ENCODE results near the gene BLOC1S5.

BLOC1S5 gene

GRCh38 chr6:8080362-8081151 lies 16.4 kb upstream of the BLOC1S5 start:
- TF ChIP-seq, protein P1, sequence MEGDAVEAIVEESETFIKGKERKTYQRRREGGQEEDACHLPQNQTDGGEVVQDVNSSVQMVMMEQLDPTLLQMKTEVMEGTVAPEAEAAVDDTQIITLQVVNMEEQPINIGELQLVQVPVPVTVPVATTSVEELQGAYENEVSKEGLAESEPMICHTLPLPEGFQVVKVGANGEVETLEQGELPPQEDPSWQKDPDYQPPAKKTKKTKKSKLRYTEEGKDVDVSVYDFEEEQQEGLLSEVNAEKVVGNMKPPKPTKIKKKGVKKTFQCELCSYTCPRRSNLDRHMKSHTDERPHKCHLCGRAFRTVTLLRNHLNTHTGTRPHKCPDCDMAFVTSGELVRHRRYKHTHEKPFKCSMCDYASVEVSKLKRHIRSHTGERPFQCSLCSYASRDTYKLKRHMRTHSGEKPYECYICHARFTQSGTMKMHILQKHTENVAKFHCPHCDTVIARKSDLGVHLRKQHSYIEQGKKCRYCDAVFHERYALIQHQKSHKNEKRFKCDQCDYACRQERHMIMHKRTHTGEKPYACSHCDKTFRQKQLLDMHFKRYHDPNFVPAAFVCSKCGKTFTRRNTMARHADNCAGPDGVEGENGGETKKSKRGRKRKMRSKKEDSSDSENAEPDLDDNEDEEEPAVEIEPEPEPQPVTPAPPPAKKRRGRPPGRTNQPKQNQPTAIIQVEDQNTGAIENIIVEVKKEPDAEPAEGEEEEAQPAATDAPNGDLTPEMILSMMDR (IDR thresholded peaks at IDR 0.05; ENCODE audit: control insufficient read depth, extremely low read depth, insufficient read depth): no peak
- no peak for DNase-seq (ENCODE audit: low read depth)
- no peak overlapping the region for H3K4me3 ChIP-seq (ENCODE audit: low read depth, low read length)

DNA sequence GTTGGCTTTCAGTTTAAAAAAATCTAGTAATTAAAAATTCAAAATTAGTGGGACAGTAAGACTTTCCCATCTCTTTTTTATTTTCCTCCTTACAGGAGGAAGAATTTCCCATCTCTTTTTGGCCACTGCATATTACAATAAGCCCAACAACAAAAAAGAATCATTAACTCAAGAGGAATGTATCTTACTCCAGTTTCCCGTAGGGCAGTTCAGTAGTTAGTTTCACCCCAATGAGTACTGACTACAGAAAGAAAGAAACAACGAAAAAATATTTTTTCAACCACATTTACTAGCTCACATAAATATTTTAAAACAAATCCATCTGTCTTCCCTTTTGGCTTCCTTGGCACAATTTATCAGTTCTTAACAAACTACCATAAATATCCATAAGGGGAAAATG lies 14.9 kb upstream of the BLOC1S5 start:
- TF ChIP-seq, protein P1 (IDR thresholded peaks at IDR 0.05; ENCODE audit: control insufficient read depth, extremely low read depth, insufficient read depth): no peak
- no peak overlapping the region for H3K4me3 ChIP-seq (ENCODE audit: low read depth, low read length)
- DNase-seq (ENCODE audit: low read depth): no peak

DNA sequence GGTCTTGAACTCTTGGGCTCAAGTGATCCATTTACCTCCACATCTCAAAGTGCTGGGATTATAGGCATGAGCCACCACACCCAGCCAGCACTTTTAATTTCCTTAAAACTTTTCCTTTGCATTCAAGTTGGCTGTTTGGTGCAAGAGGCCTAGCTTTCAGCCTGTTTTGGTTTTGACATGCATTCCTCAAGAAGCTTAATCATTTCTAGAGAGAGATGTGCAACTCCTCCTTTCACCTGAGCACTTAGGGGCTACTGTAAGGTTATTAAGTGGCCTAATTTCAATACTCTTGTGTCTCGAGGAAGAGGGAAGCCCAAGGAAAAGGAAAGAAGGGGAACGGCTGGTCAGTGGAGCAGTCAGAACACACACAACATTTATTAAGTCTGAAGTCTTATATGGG lies 13.8 kb upstream of the BLOC1S5 start:
- no peak for DNase-seq (ENCODE audit: low read depth)
- TF ChIP-seq, protein P1 (IDR thresholded peaks at IDR 0.05; ENCODE audit: control insufficient read depth, extremely low read depth, insufficient read depth): no peak
- H3K4me3 ChIP-seq (ENCODE audit: low read depth, low read length): no peak overlapping the region

DNA sequence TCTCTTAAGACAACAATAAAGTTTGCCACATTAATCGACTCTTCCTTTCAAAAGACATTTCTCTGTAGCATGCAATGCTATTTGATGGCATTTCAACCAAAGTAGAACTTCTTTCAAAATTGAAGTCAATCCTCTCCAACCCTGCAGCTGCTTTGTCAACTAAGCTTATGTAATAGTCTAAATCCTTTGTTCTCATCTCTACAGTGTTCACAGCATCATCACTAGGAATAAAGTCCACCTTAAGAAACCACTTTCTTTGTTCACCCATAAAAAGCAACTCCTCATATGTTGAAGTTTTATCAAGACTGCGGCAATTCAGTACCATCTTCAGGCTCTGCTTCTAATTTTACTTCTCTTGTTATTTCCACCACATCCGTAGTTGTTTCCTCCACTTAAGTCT lies 11.5 kb upstream of the BLOC1S5 start:
- no peak overlapping the region for H3K4me3 ChIP-seq (ENCODE audit: low read depth, low read length)
- DNase-seq (ENCODE audit: low read depth): no peak
- TF ChIP-seq, protein P1 (IDR thresholded peaks at IDR 0.05; ENCODE audit: control insufficient read depth, extremely low read depth, insufficient read depth): no peak

DNA sequence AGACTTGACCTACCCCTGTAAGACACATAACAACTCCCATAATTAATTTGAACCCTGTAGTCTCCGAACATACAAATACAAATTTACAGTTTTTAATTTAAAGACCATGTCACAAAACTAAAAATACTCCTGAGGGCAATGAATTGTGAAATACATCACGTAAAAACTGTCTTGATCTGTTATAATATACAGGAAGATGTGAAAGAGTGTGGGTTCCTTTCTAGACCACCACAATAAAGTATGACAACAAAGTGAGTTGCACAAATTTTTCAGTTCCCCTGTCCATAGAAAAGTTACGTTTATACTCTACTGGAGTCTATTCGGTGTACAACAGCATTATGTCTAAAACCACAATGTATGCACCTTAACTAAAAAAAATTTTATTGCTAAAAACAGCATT lies 11.0 kb upstream of the BLOC1S5 start:
- no peak for DNase-seq (ENCODE audit: low read depth)
- TF ChIP-seq, protein P1 (IDR thresholded peaks at IDR 0.05; ENCODE audit: control insufficient read depth, extremely low read depth, insufficient read depth): no peak
- H3K4me3 ChIP-seq (ENCODE audit: low read depth, low read length): no peak overlapping the region

DNA sequence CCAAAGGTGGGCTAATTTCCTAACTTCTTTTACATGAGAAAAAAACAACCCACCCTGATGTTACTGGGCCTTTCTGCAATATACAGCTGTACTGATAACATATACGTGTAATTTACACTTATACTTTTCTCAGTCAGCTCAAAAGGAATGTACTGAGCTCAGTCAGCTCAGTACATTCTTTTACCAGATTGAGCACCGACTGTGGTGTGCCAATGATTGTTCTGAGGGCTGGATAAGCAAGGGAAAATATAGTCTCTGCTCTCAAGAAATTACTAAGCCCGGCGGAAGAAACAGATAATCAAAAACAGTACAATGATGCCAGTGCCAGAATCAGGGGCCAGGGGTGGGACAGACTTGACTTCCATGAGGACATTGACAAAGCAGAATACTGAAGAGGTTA lies 10.0 kb upstream of the BLOC1S5 start:
- TF ChIP-seq, protein P1 (IDR thresholded peaks at IDR 0.05; ENCODE audit: control insufficient read depth, extremely low read depth, insufficient read depth): no peak
- no peak overlapping the region for H3K4me3 ChIP-seq (ENCODE audit: low read depth, low read length)
- DNase-seq (ENCODE audit: low read depth): no peak

DNA sequence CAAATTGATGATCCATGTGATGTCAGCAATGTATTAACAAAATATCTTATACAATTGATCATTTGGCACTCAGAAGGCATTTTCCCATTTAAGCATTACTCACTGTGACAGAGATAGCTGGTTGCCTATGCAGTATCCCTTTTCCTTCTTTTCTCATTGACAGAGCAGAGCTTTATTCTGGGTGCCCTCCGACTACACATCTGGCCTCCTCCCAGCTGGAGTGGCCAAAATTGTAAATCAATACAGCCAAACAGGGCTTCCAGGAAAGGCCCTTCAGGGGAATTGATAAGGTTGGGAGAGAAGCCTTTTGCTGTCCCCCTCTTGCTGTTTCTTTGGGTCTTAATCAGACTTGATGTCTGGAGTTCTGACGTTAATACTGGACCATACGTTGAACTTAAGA lies 9.6 kb upstream of the BLOC1S5 start:
- no peak overlapping the region for H3K4me3 ChIP-seq (ENCODE audit: low read depth, low read length)
- TF ChIP-seq, protein P1 (IDR thresholded peaks at IDR 0.05; ENCODE audit: control insufficient read depth, extremely low read depth, insufficient read depth): no peak
- no peak for DNase-seq (ENCODE audit: low read depth)
